ENCODE results near the gene NGLY1. TPM values are rescaled to one million over a fixed set of nuclear protein-coding genes. Genes with fewer than 3 reads are reported as not detected.

The NGLY1 gene
- total RNA-seq, 1 donor, result 30.4 TPM

DNA sequence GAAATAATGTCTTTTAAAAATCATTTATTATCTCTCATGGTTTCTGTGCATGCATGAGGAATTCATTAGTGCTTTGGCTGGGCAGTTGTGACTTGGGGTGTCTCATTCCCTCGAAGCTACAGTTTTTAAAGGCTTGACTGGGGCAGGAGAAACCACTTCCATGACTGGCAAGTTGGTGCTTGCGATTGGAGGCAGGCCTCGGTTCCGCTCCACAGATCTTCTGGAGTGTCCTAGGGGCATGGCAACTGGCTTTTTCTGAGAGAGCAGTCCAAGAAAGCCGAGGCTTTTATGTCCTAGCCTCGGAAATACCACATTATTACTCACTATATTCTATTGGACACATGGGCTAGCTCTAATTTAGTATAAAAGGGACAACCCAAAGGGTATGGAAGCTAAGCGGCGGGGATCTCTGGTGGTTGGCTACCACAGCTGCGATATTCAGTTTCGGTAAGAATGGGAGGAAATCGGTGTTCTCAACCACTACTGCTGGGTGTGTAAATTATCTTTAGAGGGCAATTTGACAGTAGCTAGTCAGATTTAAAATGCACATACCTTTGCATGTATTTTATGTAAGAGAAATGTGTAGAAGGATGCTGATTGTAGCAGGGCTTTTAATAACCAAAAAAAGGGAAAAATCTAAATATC is 69.8 kb downstream of the NGLY1 start:
- TF ChIP-seq, protein P1, sequence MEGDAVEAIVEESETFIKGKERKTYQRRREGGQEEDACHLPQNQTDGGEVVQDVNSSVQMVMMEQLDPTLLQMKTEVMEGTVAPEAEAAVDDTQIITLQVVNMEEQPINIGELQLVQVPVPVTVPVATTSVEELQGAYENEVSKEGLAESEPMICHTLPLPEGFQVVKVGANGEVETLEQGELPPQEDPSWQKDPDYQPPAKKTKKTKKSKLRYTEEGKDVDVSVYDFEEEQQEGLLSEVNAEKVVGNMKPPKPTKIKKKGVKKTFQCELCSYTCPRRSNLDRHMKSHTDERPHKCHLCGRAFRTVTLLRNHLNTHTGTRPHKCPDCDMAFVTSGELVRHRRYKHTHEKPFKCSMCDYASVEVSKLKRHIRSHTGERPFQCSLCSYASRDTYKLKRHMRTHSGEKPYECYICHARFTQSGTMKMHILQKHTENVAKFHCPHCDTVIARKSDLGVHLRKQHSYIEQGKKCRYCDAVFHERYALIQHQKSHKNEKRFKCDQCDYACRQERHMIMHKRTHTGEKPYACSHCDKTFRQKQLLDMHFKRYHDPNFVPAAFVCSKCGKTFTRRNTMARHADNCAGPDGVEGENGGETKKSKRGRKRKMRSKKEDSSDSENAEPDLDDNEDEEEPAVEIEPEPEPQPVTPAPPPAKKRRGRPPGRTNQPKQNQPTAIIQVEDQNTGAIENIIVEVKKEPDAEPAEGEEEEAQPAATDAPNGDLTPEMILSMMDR (IDR thresholded peaks at IDR 0.05; ENCODE audit: extremely low read depth, low read depth, low read length), result no peak
- no peaks in the 10 kb centered on the region for H3K27me3 ChIP-seq (ENCODE audit: insufficient read depth, low read length)
- no peaks in the 10 kb centered on the region for H3K9me3 ChIP-seq (ENCODE audit: low read depth, low read length)
- no peak overlapping the region for H2AFZ ChIP-seq (ENCODE audit: low read length)
- no peak overlapping the region for H3K27ac ChIP-seq (ENCODE audit: low read depth, low read length)
- H3K36me3 ChIP-seq (ENCODE audit: insufficient read depth, low read length), result no peaks in the 10 kb centered on the region
- H3K79me2 ChIP-seq (ENCODE audit: insufficient read depth, low read length), result no peaks in the 10 kb centered on the region
- peak; percentile 48 for DNase-seq (ENCODE audit: insufficient read length, low spot score, missing footprints)
- no peak overlapping the region for H3K4me3 ChIP-seq (ENCODE audit: insufficient read depth, low read length)
- no peaks in the 10 kb centered on the region for H3K4me1 ChIP-seq (ENCODE audit: insufficient read depth, low read length)
- no peak overlapping the region for H3K4me2 ChIP-seq (ENCODE audit: insufficient read depth, low read length)
- H4K20me1 ChIP-seq (ENCODE audit: insufficient read depth, low read length), result no peaks in the 10 kb centered on the region

DNA sequence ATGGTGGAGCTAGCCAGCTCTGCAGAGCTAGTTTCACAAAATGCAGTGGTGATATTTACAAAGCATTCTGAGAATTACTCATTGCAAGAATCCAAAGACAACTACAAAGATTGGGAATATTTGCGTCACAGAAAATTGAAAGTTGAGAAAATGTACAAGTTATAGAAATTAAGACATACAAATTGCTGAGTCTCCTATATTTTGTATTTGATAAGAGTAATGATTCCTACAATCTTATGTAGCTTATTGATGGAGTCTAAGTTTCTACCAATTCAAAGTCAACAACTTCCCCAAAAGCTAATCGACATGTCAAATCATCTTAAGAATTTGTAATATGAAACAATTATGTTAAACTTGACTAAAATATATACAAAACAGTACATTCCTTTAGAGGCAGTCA is 72.2 kb downstream of the NGLY1 start:
- no peaks in the 10 kb centered on the region for H3K79me2 ChIP-seq (ENCODE audit: insufficient read depth, low read length)
- H3K9me3 ChIP-seq (ENCODE audit: low read depth, low read length), result no peaks in the 10 kb centered on the region
- no peaks in the 10 kb centered on the region for H4K20me1 ChIP-seq (ENCODE audit: insufficient read depth, low read length)
- H3K27me3 ChIP-seq (ENCODE audit: insufficient read depth, low read length), result no peaks in the 10 kb centered on the region
- no peaks in the 10 kb centered on the region for H3K4me1 ChIP-seq (ENCODE audit: insufficient read depth, low read length)
- H3K36me3 ChIP-seq (ENCODE audit: insufficient read depth, low read length), result no peaks in the 10 kb centered on the region
- TF ChIP-seq, protein P1 (IDR thresholded peaks at IDR 0.05; ENCODE audit: extremely low read depth, low read depth, low read length), result no peak
- no peak overlapping the region for H3K4me3 ChIP-seq (ENCODE audit: insufficient read depth, low read length)
- DNase-seq (ENCODE audit: insufficient read length, low spot score, missing footprints), result no peak
- no peak overlapping the region for H2AFZ ChIP-seq (ENCODE audit: low read length)
- no peak overlapping the region for H3K27ac ChIP-seq (ENCODE audit: low read depth, low read length)
- no peak overlapping the region for H3K4me2 ChIP-seq (ENCODE audit: insufficient read depth, low read length)

GRCh38 chr3:25708036-25708435 is 75.2 kb downstream of the NGLY1 start:
- H3K4me1 ChIP-seq (ENCODE audit: insufficient read depth, low read length), result no peaks in the 10 kb centered on the region
- H2AFZ ChIP-seq (ENCODE audit: low read length), result no peak overlapping the region
- H3K27ac ChIP-seq (ENCODE audit: low read depth, low read length), result no peak overlapping the region
- no peaks in the 10 kb centered on the region for H3K36me3 ChIP-seq (ENCODE audit: insufficient read depth, low read length)
- TF ChIP-seq, protein P1 (IDR thresholded peaks at IDR 0.05; ENCODE audit: extremely low read depth, low read depth, low read length), result no peak
- DNase-seq (ENCODE audit: insufficient read length, low spot score, missing footprints), result no peak
- no peaks in the 10 kb centered on the region for H3K9me3 ChIP-seq (ENCODE audit: low read depth, low read length)
- H3K79me2 ChIP-seq (ENCODE audit: insufficient read depth, low read length), result no peaks in the 10 kb centered on the region
- H3K4me2 ChIP-seq (ENCODE audit: insufficient read depth, low read length), result no peak overlapping the region
- H4K20me1 ChIP-seq (ENCODE audit: insufficient read depth, low read length), result no peaks in the 10 kb centered on the region
- no peaks in the 10 kb centered on the region for H3K27me3 ChIP-seq (ENCODE audit: insufficient read depth, low read length)
- H3K4me3 ChIP-seq (ENCODE audit: insufficient read depth, low read length), result no peak overlapping the region

- TF ChIP-seq, protein P1 (IDR thresholded peaks at IDR 0.05; ENCODE audit: extremely low read depth, low read depth, low read length), result no peak
Observed at GRCh38 chr3:25707268-25707926, 75.8 kb downstream of the NGLY1 start.

More at GRCh38 chr3:25707268-25707926, 75.8 kb downstream of the NGLY1 start:
- Histone ChIP-seq H3K27ac (ENCODE audit: low read depth, low read length) (no peak overlapping the region), H2AFZ (ENCODE audit: low read length) (no peak overlapping the region), H3K36me3 (ENCODE audit: insufficient read depth, low read length) (no peaks in the 10 kb centered on the region), H3K4me2 (ENCODE audit: insufficient read depth, low read length) (no peak overlapping the region), H4K20me1 (ENCODE audit: insufficient read depth, low read length) (no peaks in the 10 kb centered on the region), H3K9me3 (ENCODE audit: low read depth, low read length) (no peaks in the 10 kb centered on the region), H3K27me3 (ENCODE audit: insufficient read depth, low read length) (no peaks in the 10 kb centered on the region), H3K4me3 (ENCODE audit: insufficient read depth, low read length) (no peak overlapping the region), H3K79me2 (ENCODE audit: insufficient read depth, low read length) (no peaks in the 10 kb centered on the region), H3K4me1 (ENCODE audit: insufficient read depth, low read length) (no peaks in the 10 kb centered on the region)
- no peak for DNase-seq (ENCODE audit: insufficient read length, low spot score, missing footprints)

Data from osteoblast (primary cell).